ENCODE results near the gene DDB1. TPM values are rescaled to one million over a fixed set of nuclear protein-coding genes. Genes with fewer than 3 reads are reported as not detected.

Gene DDB1
- total RNA-seq, 4 donors from 2014 or later, result 87.9 to 231 (median 155) TPM

GRCh38 chr11:61297746-61298145 is 35.2 kb downstream of the DDB1 start:
- Histone ChIP-seq H3K4me3 (no peak overlapping the region), H3K27me3 (no peaks in the 10 kb centered on the region), H3K36me3 (no peaks in the 10 kb centered on the region), H3K27ac (peak overlapping the region; percentile 40 to 66), H3K4me1 (peaks cover 0 to 14% of the 10 kb centered on the region in 2 donors), H3K9me3 (no peaks in the 10 kb centered on the region)
- intact Hi-C loops (cut with DNase I; ENCODE audit: low total_unique reads), result no loop called here
- TF ChIP-seq CTCF (IDR thresholded peaks at IDR 0.05) (no peak), POLR2A (IDR thresholded peaks at IDR 0.05) (no peak)
- DNase-seq, result peak; percentile 47 to 60

- Histone ChIP-seq H3K4me1 (peaks cover 0 to 14% of the 10 kb centered on the region in 2 donors), H3K36me3 (no peaks in the 10 kb centered on the region), H3K27ac (peak overlapping the region; percentile 40 to 66), H3K4me3 (no peak overlapping the region), H3K9me3 (no peaks in the 10 kb centered on the region), H3K27me3 (no peaks in the 10 kb centered on the region)
- TF ChIP-seq POLR2A (IDR thresholded peaks at IDR 0.05) (no peak), CTCF (IDR thresholded peaks at IDR 0.05) (no peak)
- intact Hi-C loops (cut with DNase I; ENCODE audit: low total_unique reads), result no loop called here
- DNase-seq, result no peak
Measured at GRCh38 chr11:61297341-61297740, 35.6 kb downstream of the DDB1 start.

GRCh38 chr11:61295596-61295926 is 37.3 kb downstream of the DDB1 start:
- peak overlapping the region in 1 of 2 donors; percentile 63 for H3K27ac ChIP-seq
- intact Hi-C loops (cut with DNase I; ENCODE audit: low total_unique reads), result no loop called here
- TF ChIP-seq POLR2A (IDR thresholded peaks at IDR 0.05) (no peak), CTCF (IDR thresholded peaks at IDR 0.05) (no peak)

GRCh38 chr11:61294717-61295595 is 37.9 kb downstream of the DDB1 start, which contains the start of gene VWCE:
Gene VWCE (minus strand): TSS chr11:61295316. CDS start chr11:61295037, 279 bp downstream.
- Histone ChIP-seq H3K4me3 (peak within 1 kb of the TSS; percentile 50 to 59), H3K9me3 (no peaks in the 10 kb centered on the region), H3K36me3 (no peaks in the 10 kb centered on the region), H3K4me1 (peaks cover 0 to 14% of the 10 kb centered on the region in 2 donors), H3K27ac (peak within 1 kb of the TSS; percentile 50 to 63), H3K27me3 (no peaks in the 10 kb centered on the region)
- intact Hi-C loops (cut with DNase I; ENCODE audit: low total_unique reads), result no loop called here
- peak; percentile 40 to 62 for DNase-seq
- no peak for TF ChIP-seq POLR2A (IDR thresholded peaks at IDR 0.05)
- TF ChIP-seq CTCF (IDR thresholded peaks at IDR 0.05), result peak in 1 of 4 experiments; percentile 31

More at GRCh38 chr11:61295596-61295926, 37.3 kb downstream of the DDB1 start:
- Histone ChIP-seq H3K27me3 (no peaks in the 10 kb centered on the region), H3K4me3 (peak overlapping the region in 1 of 2 donors; percentile 59), H3K4me1 (peaks cover 0 to 14% of the 10 kb centered on the region in 2 donors), H3K36me3 (no peaks in the 10 kb centered on the region), H3K9me3 (no peaks in the 10 kb centered on the region)
- no peak for DNase-seq
